HepG2 (cell line): ENCODE data around the gene GRM4. TPM values are rescaled to one million over a fixed set of nuclear protein-coding genes. Genes with fewer than 3 reads are reported as not detected.

Experiments used
- ATAC-seq: fragments of 200-7000 bp; cut with Tn5 transposase; 3 replicates; pipeline ENCODE4 v1.9.1; 2020; ENCODE audit warnings: mild to moderate bottlenecking, moderate library complexity
- BruUV-seq: library from RNA; stranded (reverse); fragments of 400-500 nt; replicated peaks from 2 replicates; lab custom pipeline; 2021; lab: Mats Ljungman, UMichigan
- CTCF ChIA-PET: fragments of 300-600 bp; formaldehyde crosslinking; extraction: SDS; loops from one replicate; lab custom pipeline; 2021; ENCODE audit warnings: low total read pairs, inconsistent platforms, low intra/inter-chr PET ratio; lab: Yijun Ruan, JAX
- POLR2A ChIA-PET: fragments of 350-600 bp; sonication (Branson Sonifier 250); formaldehyde crosslinking; loops from one replicate; lab custom pipeline; 2020; ENCODE audit warnings: antibody characterized with exemption, inconsistent platforms; lab: Yijun Ruan, JAX
- DNase-seq: peaks from one replicate; pipeline ENCODE4 v3.0.0-alpha.2; 2015; ENCODE audit warnings: low spot score
- FAIRE-seq: peaks from 3 replicates; lab custom pipeline; 2011; peaks lifted over from hg19 to GRCh38; lab: Jason Lieb, UNC
- H2AFZ ChIP-seq: one replicate; pipeline ENCODE4 v1.6.1; 2011; ENCODE audit warnings: low read length, inconsistent platforms
- H3K27ac ChIP-seq: fragments of 300-600 bp; 3 replicates; pipeline ENCODE4 v1.8.0; 2011; ENCODE audit warnings: mixed run types, mild to moderate bottlenecking, mixed read lengths, low read length, inconsistent platforms; ENCODE audit not compliant: insufficient read depth; ENCODE audit errors: extremely low read length
- H3K27me3 ChIP-seq, 2 experiments: fragments of 200-600 bp in 1 of 2; 2 replicates in 1 of 2; 3 replicates in 1 of 2; pipeline versions ENCODE4 v1.6.0 to v1.8.0; 2011; ENCODE audit warnings: low read length in 2 of 2, mild to moderate bottlenecking in 2 of 2, moderate library complexity in 2 of 2, inconsistent platforms in 1 of 2; ENCODE audit not compliant: insufficient read depth in 2 of 2, control insufficient read depth in 1 of 2
- H3K36me3 ChIP-seq, 2 experiments: fragments of 200-600 bp in 1 of 2; replicated peaks in 1 of 2; 2 replicates in 1 of 2; 3 replicates in 1 of 2; pipeline versions ENCODE4 v1.5.1 to v1.8.0; 2011; ENCODE audit warnings: low read length in 2 of 2, inconsistent platforms in 1 of 2; ENCODE audit not compliant: insufficient read depth in 2 of 2, control insufficient read depth in 1 of 2
- H3K4me1 ChIP-seq: 2 replicates; pipeline ENCODE4 v1.5.1; 2012; ENCODE audit warnings: low read length, inconsistent platforms; ENCODE audit not compliant: insufficient read depth
- H3K4me2 ChIP-seq: 2 replicates; pipeline ENCODE4 v1.6.0; 2011; ENCODE audit warnings: low read depth, low read length, inconsistent platforms
- H3K4me3 ChIP-seq, 3 experiments: fragments of 200-600 bp in 1 of 3; sonication (generic), shearing (Covaris generic) in 1 of 3; replicated peaks in 1 of 3; 2 replicates each; pipeline ENCODE4 v1.5.1; 2011 to 2016; ENCODE audit warnings: low read length in 3 of 3, inconsistent platforms in 2 of 3, low read depth in 2 of 3, mild to moderate bottlenecking in 2 of 3, control low read depth in 1 of 3, mixed read lengths in 1 of 3; ENCODE audit not compliant: insufficient read depth in 1 of 3
- H3K79me2 ChIP-seq: one replicate; pipeline ENCODE4 v1.6.1; 2011; ENCODE audit warnings: low read length, inconsistent platforms; ENCODE audit not compliant: insufficient read depth
- H3K9ac ChIP-seq: 2 replicates; pipeline ENCODE4 v1.6.0; 2011; ENCODE audit warnings: mild to moderate bottlenecking, low read depth, low read length, inconsistent platforms; ENCODE audit not compliant: insufficient read depth
- H3K9me3 ChIP-seq: 2 replicates; pipeline ENCODE4 v1.5.1; 2012; ENCODE audit warnings: mild to moderate bottlenecking, low read length
- H4K20me1 ChIP-seq: 2 replicates; pipeline ENCODE4 v1.6.0; 2011; ENCODE audit warnings: inconsistent platforms, mild to moderate bottlenecking, low read length, moderate library complexity; ENCODE audit not compliant: insufficient read depth
- ATF4 ChIP-seq, 2 experiments: fragments of 450-650 bp in 1 of 2; sonication (generic) in 1 of 2; formaldehyde crosslinking; IDR thresholded peaks; 2 replicates each; pipeline versions ENCODE4 v1.5.0 to v1.8.0; 2020 to 2022; ENCODE audit warnings: mild to moderate bottlenecking in 1 of 2, missing genetic modification reagents in 1 of 2
- CHD4 ChIP-seq: fragments of 200-600 bp; sonication (generic); IDR thresholded peaks from 2 replicates; pipeline ENCODE4 v1.7.0; 2017; ENCODE audit warnings: mild to moderate bottlenecking, low read length, borderline replicate concordance
- CREM ChIP-seq, 2 experiments: sonication (generic) in 1 of 2; formaldehyde crosslinking in 1 of 2; IDR thresholded peaks; 2 replicates each; pipeline versions ENCODE4 v1.4.0 to v1.6.1; 2016 to 2020; ENCODE audit warnings: antibody characterized with exemption in 1 of 2, mild to moderate bottlenecking in 1 of 2, missing genetic modification reagents in 1 of 2
- FOSL2 ChIP-seq: sonication (generic); formaldehyde crosslinking; IDR thresholded peaks from 2 replicates; pipeline ENCODE4 v1.4.0; 2020; ENCODE audit warnings: missing genetic modification reagents
- HNF1B ChIP-seq: sonication (generic); formaldehyde crosslinking; IDR thresholded peaks from 2 replicates; pipeline ENCODE4 v1.5.1; 2020; ENCODE audit warnings: mild to moderate bottlenecking, moderate library complexity, missing genetic modification reagents
- HNF4A ChIP-seq: sonication (generic); formaldehyde crosslinking; IDR thresholded peaks from 2 replicates; pipeline ENCODE4 v1.4.0; 2020; ENCODE audit warnings: missing genetic modification reagents
- MLLT10 ChIP-seq: sonication (generic); formaldehyde crosslinking; IDR thresholded peaks from 2 replicates; pipeline ENCODE4 v1.4.0; 2020; ENCODE audit warnings: missing genetic modification reagents
- MTF1 ChIP-seq: sonication (generic); formaldehyde crosslinking; IDR thresholded peaks from 2 replicates; pipeline ENCODE4 v1.5.0; 2020; ENCODE audit warnings: missing genetic modification reagents
- PLRG1 ChIP-seq: fragments of 450-650 bp; conservative IDR thresholded peaks from 2 replicates; pipeline ENCODE4 v1.6.1; 2016
- RAD51 ChIP-seq: fragments of 450-650 bp; IDR thresholded peaks from 2 replicates; pipeline ENCODE4 v1.6.1; 2016; ENCODE audit warnings: borderline replicate concordance
- SNAPC2 ChIP-seq: sonication (generic); formaldehyde crosslinking; IDR thresholded peaks from 2 replicates; pipeline ENCODE4 v1.8.1; 2022; ENCODE audit warnings: mild to moderate bottlenecking, missing genetic modification reagents
- ZMYM2 ChIP-seq: sonication (generic); formaldehyde crosslinking; IDR thresholded peaks from 2 replicates; pipeline ENCODE4 v1.8.0; 2022; ENCODE audit warnings: mild to moderate bottlenecking, missing genetic modification reagents
- ZNF646 ChIP-seq: sonication (generic); formaldehyde crosslinking; IDR thresholded peaks from 2 replicates; pipeline ENCODE4 v1.9.0; 2021; ENCODE audit warnings: mild to moderate bottlenecking, missing genetic modification reagents
- WGBS: methylation state at CpG from one replicate; pipeline ENCODE4 v1.1.6; 2017; ENCODE audit warnings: low lambda C conversion rate; 5-methylcytosine and 5-hydroxymethylcytosine counted together
- in situ Hi-C: cut with HindIII; loops from 2 replicates; pipeline ENCODE4 v1.10.0; 2017; ENCODE audit warnings: low pct_unique_long_range_greater_than_20kb; ENCODE audit not compliant: extremely low pct_ligation_motif_present
- intact Hi-C: fragments of 100-400 bp; cut with micrococcal nuclease; formaldehyde crosslinking; loops from one replicate; pipeline ENCODE4 v1.10.0; 2022; ENCODE audit not compliant: unreplicated experiment
- polyA plus RNA-seq, 8 experiments: library from polyadenylated mRNA; depleted of rRNA in 3 of 8; stranded (reverse) in 7 of 8; unstranded in 1 of 8; fragments of >200 nt; fragmentation: Illumina TruSeq in 4 of 8; extraction: Trizol in 4 of 8; gene quantifications; 2 replicates each; pipeline versions ENCODE4 v1.2.1 to v1.2.3, GENCODE V29; 2011 to 2016; ENCODE audit warnings: low read depth in 4 of 8, missing spikeins in 1 of 8, mixed read lengths in 1 of 8; ENCODE audit not compliant: insufficient read depth in 1 of 8
- total RNA-seq, 5 experiments: library from RNA; depleted of rRNA; stranded (reverse); fragments of >200 nt; fragmentation: Illumina TruSeq; extraction: Trizol; gene quantifications; 2 replicates each; pipeline ENCODE4 v1.2.3, GENCODE V29; 2016; ENCODE audit warnings: low read depth in 1 of 5

Gene GRM4
- total and polyA plus RNA-seq, 2 of the 13 experiments (the other 11 are each of a cell fraction or from before 2014, with no cell fraction given) = not detected

GRCh38 chr6:34071884-34072379, 74.0 kb downstream of the GRM4 start (continued):
- TF ChIP-seq ZNF646 (CRISPR knock-in tag) (peak; percentile 75), RAD51 (peak; percentile 30)
- TF ChIP-seq, all 625 proteins: peak for 7

GRCh38 chr6:34071136-34071883, 74.6 kb downstream of the GRM4 start:
- H3K4me2 ChIP-seq = no peak overlapping the region
- H3K79me2 ChIP-seq = no peaks in the 10 kb centered on the region
- no peaks in the 10 kb centered on the region for H3K4me1 ChIP-seq
- POLR2A ChIA-PET = no interaction called here
- peaks cover 18% of the 10 kb centered on the region for H3K9me3 ChIP-seq
- in situ Hi-C loops = no loop called here
- H3K36me3 ChIP-seq = no peaks in the 10 kb centered on the region
- BruUV-seq = no TSS peak
- no peak overlapping the region for H3K9ac ChIP-seq
- FAIRE-seq (no peak), ATAC-seq (no peak), DNase-seq (no peak)
- intact Hi-C loops = no loop called here
- CTCF ChIA-PET = no interaction called here
- H2AFZ ChIP-seq = no peak overlapping the region
- 75% methylated on average over 3 of the region's 3 CpGs for WGBS
- H3K27me3 ChIP-seq = peaks cover 6 to 32% of the 10 kb centered on the region in 2 experiments; a peak in 4 of 5 replicates
- no peak overlapping the region for H3K4me3 ChIP-seq
- H3K27ac ChIP-seq = no peak overlapping the region
- no peaks in the 10 kb centered on the region; the same call in 1 of the 2 replicates for H4K20me1 ChIP-seq
- TF ChIP-seq HNF1B (CRISPR knock-in tag) = no peak
- TF ChIP-seq HNF4A (CRISPR knock-in tag) = no peak
- TF ChIP-seq FOSL2 (CRISPR knock-in tag) = no peak
- no peak for TF ChIP-seq CREM (IDR thresholded peaks at IDR 0.05)
- TF ChIP-seq CREM (CRISPR knock-in tag; IDR thresholded peaks at IDR 0.05) = no peak
- TF ChIP-seq MTF1 (CRISPR knock-in tag) = no peak
- TF ChIP-seq MLLT10 (CRISPR knock-in tag) = no peak
- 0 out of 2 replicates have a peak, but pooled peaks have one; percentile 11 for TF ChIP-seq RAD51
- TF ChIP-seq PLRG1 = 0 out of 2 replicates have a peak, but pooled peaks have one; percentile 33
- TF ChIP-seq ATF4 (CRISPR knock-in tag; IDR thresholded peaks at IDR 0.05) = no peak
- TF ChIP-seq ZMYM2 = no peak
- TF ChIP-seq CHD4 = peak; percentile 3; the same call in 1 of the 2 replicates
- TF ChIP-seq SNAPC2 (CRISPR knock-in tag) = no peak
